22Rv1 (cell line): ENCODE results near the gene MSRB3.

ENCODE experiments used
- ZFX ChIP-seq: fragments of 450-650 bp; IDR thresholded peaks from 2 replicates; pipeline ENCODE4 v1.6.1; 2017; ENCODE audit warnings: antibody characterized with exemption, borderline replicate concordance
- TF ChIP-seq, protein P1 (sequence below): fragments of 450-650 bp; IDR thresholded peaks from 2 replicates; pipeline ENCODE4 v1.5.1; 2017; ENCODE audit warnings: mild to moderate bottlenecking

- TF ChIP-seq, protein P1, sequence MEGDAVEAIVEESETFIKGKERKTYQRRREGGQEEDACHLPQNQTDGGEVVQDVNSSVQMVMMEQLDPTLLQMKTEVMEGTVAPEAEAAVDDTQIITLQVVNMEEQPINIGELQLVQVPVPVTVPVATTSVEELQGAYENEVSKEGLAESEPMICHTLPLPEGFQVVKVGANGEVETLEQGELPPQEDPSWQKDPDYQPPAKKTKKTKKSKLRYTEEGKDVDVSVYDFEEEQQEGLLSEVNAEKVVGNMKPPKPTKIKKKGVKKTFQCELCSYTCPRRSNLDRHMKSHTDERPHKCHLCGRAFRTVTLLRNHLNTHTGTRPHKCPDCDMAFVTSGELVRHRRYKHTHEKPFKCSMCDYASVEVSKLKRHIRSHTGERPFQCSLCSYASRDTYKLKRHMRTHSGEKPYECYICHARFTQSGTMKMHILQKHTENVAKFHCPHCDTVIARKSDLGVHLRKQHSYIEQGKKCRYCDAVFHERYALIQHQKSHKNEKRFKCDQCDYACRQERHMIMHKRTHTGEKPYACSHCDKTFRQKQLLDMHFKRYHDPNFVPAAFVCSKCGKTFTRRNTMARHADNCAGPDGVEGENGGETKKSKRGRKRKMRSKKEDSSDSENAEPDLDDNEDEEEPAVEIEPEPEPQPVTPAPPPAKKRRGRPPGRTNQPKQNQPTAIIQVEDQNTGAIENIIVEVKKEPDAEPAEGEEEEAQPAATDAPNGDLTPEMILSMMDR = no peak
- no peak for TF ChIP-seq ZFX
These were observed 28.7 kb downstream of the MSRB3 start for GRCh38 chr12:65307169-65307501.
